Measurements from ENCODE around the gene PRICKLE1. TPM values are rescaled to one million over a fixed set of nuclear protein-coding genes. Genes with fewer than 3 reads are reported as not detected.

PRICKLE1 gene
- polyA plus RNA-seq, 1 donor (not counting 4 experiments of a cell fraction or from before 2014, with no cell fraction given), result 3.5 TPM

DNA sequence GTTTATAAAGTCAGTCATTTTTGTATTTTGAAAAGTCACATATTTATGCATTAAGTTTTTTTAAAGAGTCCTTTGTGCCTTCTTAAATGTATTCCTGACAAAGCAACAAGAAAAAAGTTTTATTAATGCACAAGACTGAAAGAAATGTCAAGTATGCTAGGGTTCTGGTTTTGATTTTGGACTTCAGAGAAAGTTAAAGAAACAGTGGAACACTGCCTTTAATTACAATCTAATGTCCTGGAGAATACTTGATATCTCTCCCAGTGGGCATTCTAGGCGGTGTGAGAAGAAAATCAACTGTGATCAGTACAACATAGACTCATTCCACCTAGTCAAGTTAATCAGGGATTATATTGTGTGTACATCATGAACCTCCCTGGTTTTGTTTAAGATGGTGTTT, 49.9 kb downstream of the PRICKLE1 start:
- H2AFZ ChIP-seq (ENCODE audit: control insufficient read depth, low read length), result no peak overlapping the region
- peaks cover 1% of the 10 kb centered on the region for H3K79me2 ChIP-seq (ENCODE audit: control insufficient read depth, insufficient read depth, low read length)
- FAIRE-seq, result no peak
- H3K27me3 ChIP-seq (ENCODE audit: control insufficient read depth, extremely low read depth, insufficient read depth, low read length), result no peaks in the 10 kb centered on the region
- no peak overlapping the region for H3K4me2 ChIP-seq (ENCODE audit: control insufficient read depth, extremely low read depth, insufficient read depth, low read depth, low read length)
- H3K27ac ChIP-seq (ENCODE audit: control insufficient read depth, insufficient read depth, low read length), result no peak overlapping the region
- TF ChIP-seq, protein P1, sequence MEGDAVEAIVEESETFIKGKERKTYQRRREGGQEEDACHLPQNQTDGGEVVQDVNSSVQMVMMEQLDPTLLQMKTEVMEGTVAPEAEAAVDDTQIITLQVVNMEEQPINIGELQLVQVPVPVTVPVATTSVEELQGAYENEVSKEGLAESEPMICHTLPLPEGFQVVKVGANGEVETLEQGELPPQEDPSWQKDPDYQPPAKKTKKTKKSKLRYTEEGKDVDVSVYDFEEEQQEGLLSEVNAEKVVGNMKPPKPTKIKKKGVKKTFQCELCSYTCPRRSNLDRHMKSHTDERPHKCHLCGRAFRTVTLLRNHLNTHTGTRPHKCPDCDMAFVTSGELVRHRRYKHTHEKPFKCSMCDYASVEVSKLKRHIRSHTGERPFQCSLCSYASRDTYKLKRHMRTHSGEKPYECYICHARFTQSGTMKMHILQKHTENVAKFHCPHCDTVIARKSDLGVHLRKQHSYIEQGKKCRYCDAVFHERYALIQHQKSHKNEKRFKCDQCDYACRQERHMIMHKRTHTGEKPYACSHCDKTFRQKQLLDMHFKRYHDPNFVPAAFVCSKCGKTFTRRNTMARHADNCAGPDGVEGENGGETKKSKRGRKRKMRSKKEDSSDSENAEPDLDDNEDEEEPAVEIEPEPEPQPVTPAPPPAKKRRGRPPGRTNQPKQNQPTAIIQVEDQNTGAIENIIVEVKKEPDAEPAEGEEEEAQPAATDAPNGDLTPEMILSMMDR (optimal IDR thresholded peaks at IDR 0.05 in 1 of 3, IDR thresholded peaks at IDR 0.05 in 1 of 3, conservative IDR thresholded peaks at IDR 0.05 in 1 of 3; ENCODE audit: extremely low read depth in 1 of 3, insufficient read depth in 2 of 3, low read length in 3 of 3), result no peak
- TF ChIP-seq EZH2 (IDR thresholded peaks at IDR 0.05; ENCODE audit: low read length), result no peak
- no peak overlapping the region for H3K9ac ChIP-seq (ENCODE audit: control insufficient read depth, extremely low read depth, insufficient read depth, low read length)
- H3K4me3 ChIP-seq (ENCODE audit: control insufficient read depth in 2 of 3, extremely low read depth in 1 of 3, insufficient read depth in 2 of 3, low read depth in 1 of 3, low read length in 3 of 3), result no peak overlapping the region
- no peaks in the 10 kb centered on the region for H3K36me3 ChIP-seq (ENCODE audit: control insufficient read depth in 2 of 2, extremely low read depth in 1 of 2, insufficient read depth in 2 of 2, low read length in 2 of 2)
- H3K9me3 ChIP-seq (ENCODE audit: control insufficient read depth, low read depth, low read length), result no peaks in the 10 kb centered on the region
- dilution Hi-C loops (cut with MboI; ENCODE audit: extremely low pct_ligation_motif_present, low sequenced_read_pairs), result no loop called here
- H4K20me1 ChIP-seq (ENCODE audit: control insufficient read depth, extremely low read depth, insufficient read depth, low read length), result no peaks in the 10 kb centered on the region
- H3K4me1 ChIP-seq (ENCODE audit: control insufficient read depth, extremely low read depth, insufficient read depth, low read length), result no peaks in the 10 kb centered on the region
- no peak for DNase-seq (ENCODE audit: low read depth, low spot score)
- no peaks in the 10 kb centered on the region for H3K9me1 ChIP-seq (ENCODE audit: control insufficient read depth, extremely low read depth, insufficient read depth, low read length)

DNA sequence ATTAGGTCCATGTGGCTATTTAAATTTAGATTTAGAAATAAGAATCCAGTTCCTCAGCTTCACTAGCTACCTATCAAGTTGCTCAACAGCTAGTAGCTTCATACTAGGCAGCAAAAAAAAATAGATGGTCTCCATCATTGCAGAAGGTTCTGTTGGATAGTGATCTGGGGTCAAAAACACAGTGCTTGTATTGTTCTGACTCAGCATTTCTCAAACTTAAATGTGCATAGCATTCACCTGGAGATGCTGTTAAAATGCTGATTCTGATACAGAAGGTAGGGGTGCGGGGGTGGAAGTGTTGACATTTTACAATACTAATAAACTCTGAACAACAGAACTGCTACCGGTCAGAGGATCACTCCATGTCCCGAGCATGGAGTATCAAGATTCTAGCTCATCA, 51.3 kb downstream of the PRICKLE1 start:
- Histone ChIP-seq H3K9me1 (ENCODE audit: control insufficient read depth, extremely low read depth, insufficient read depth, low read length) (no peaks in the 10 kb centered on the region), H3K79me2 (ENCODE audit: control insufficient read depth, insufficient read depth, low read length) (peaks cover 1% of the 10 kb centered on the region), H3K36me3 (ENCODE audit: control insufficient read depth in 2 of 2, extremely low read depth in 1 of 2, insufficient read depth in 2 of 2, low read length in 2 of 2) (no peaks in the 10 kb centered on the region), H3K9ac (ENCODE audit: control insufficient read depth, extremely low read depth, insufficient read depth, low read length) (no peak overlapping the region), H2AFZ (ENCODE audit: control insufficient read depth, low read length) (no peak overlapping the region), H3K27me3 (ENCODE audit: control insufficient read depth, extremely low read depth, insufficient read depth, low read length) (no peaks in the 10 kb centered on the region), H3K4me1 (ENCODE audit: control insufficient read depth, extremely low read depth, insufficient read depth, low read length) (no peaks in the 10 kb centered on the region), H3K4me3 (ENCODE audit: control insufficient read depth in 2 of 3, extremely low read depth in 1 of 3, insufficient read depth in 2 of 3, low read depth in 1 of 3, low read length in 3 of 3) (no peak overlapping the region), H3K4me2 (ENCODE audit: control insufficient read depth, extremely low read depth, insufficient read depth, low read depth, low read length) (no peak overlapping the region), H3K9me3 (ENCODE audit: control insufficient read depth, low read depth, low read length) (no peaks in the 10 kb centered on the region), H3K27ac (ENCODE audit: control insufficient read depth, insufficient read depth, low read length) (no peak overlapping the region), H4K20me1 (ENCODE audit: control insufficient read depth, extremely low read depth, insufficient read depth, low read length) (no peaks in the 10 kb centered on the region)
- dilution Hi-C loops (cut with MboI; ENCODE audit: extremely low pct_ligation_motif_present, low sequenced_read_pairs), result no loop called here
- DNase-seq (ENCODE audit: low read depth, low spot score), result no peak
- TF ChIP-seq EZH2 (IDR thresholded peaks at IDR 0.05; ENCODE audit: low read length), result no peak
- TF ChIP-seq, protein P1 (optimal IDR thresholded peaks at IDR 0.05 in 1 of 3, IDR thresholded peaks at IDR 0.05 in 1 of 3, conservative IDR thresholded peaks at IDR 0.05 in 1 of 3; ENCODE audit: extremely low read depth in 1 of 3, insufficient read depth in 2 of 3, low read length in 3 of 3), result no peak
- FAIRE-seq, result peak; percentile 34
